ENCODE measurements around the gene CES4A.
"Not testable (repeated sequence)": the region's sequence is repeated elsewhere in the genome, so short reads cannot be mapped to it uniquely, and the experiment has no call there.

DNA sequence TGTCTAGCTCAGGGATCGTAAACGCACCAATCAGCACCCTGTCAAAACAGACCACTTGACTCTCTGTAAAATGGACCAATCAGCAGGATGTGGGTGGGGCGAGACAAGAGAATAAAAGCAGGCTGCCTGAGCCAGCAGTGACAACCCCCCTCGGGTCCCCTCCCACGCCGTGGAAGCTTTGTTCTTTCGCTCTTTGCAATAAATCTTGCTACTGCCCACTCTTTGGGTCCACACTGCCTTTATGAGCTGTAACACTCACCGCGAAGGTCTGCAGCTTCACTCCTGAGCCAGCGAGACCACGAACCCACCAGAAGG lies 13.5 kb upstream of the CES4A start:
- not testable (repeated sequence) for TF ChIP-seq EP300, POLR2AphosphoS5 (IDR thresholded peaks at IDR 0.05)
- TF ChIP-seq, protein P1, sequence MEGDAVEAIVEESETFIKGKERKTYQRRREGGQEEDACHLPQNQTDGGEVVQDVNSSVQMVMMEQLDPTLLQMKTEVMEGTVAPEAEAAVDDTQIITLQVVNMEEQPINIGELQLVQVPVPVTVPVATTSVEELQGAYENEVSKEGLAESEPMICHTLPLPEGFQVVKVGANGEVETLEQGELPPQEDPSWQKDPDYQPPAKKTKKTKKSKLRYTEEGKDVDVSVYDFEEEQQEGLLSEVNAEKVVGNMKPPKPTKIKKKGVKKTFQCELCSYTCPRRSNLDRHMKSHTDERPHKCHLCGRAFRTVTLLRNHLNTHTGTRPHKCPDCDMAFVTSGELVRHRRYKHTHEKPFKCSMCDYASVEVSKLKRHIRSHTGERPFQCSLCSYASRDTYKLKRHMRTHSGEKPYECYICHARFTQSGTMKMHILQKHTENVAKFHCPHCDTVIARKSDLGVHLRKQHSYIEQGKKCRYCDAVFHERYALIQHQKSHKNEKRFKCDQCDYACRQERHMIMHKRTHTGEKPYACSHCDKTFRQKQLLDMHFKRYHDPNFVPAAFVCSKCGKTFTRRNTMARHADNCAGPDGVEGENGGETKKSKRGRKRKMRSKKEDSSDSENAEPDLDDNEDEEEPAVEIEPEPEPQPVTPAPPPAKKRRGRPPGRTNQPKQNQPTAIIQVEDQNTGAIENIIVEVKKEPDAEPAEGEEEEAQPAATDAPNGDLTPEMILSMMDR (IDR thresholded peaks at IDR 0.05): not testable (repeated sequence)
